GM19023 (cell line): Measurements from ENCODE around the gene USP48.
"Not testable (repeated sequence)": the region's sequence is repeated elsewhere in the genome, so short reads cannot be mapped to it uniquely, and the experiment has no call there.

ENCODE experiments used
- ATAC-seq: cut with Tn5 transposase; IDR thresholded peaks from one replicate; pipeline ENCODE4 v1.9.1; 2021; ENCODE audit warnings: mild to moderate bottlenecking, moderate library complexity; ENCODE audit not compliant: unreplicated experiment

USP48 gene

DNA sequence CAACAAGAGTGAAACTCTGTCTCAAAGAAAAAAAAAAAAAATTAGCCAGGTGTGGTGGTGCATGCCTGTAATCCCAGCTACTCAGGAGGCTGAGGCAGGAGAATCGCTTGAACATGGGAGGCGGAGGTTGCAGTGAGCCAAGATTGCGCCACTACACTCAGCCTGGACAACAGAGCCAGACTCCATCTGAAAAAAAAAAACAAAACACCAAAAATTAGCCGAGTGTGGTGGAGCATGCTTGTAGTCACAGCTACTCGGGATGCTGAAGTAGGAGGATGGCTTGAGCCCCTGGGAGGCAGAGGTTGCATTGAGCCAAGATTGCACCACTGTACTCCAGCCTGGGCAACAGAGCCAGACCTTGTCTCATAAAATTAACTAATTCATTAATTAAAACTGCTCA is 6.0 kb downstream of the USP48 start:
- ATAC-seq, result not testable (repeated sequence)

DNA sequence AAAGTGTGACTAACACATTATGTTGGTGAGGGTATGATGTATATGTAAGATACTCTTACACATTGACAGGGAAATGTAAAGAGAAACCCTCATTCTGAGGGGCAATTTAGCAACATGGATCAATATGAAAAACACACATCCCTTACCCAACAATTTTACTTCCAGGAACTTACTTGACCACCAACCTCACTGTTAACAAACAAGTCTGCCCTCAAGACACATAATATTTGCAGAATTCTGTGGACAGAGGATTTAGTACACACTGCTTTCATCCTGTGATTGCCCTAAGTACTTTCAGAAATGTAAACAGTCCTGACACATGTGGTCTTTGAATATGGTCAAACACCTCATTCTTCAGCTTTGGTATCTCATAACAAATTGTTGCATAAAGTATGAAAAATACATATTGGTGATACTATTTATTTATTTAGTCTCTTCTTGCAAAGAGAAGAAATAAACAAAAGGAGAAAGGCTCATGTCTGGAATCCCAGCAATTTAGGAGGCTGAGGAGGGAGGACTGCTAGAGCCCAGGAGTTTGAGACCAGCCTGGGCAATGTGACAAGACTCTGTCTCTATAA is 6.9 kb downstream of the USP48 start:
- ATAC-seq, result no peak

DNA sequence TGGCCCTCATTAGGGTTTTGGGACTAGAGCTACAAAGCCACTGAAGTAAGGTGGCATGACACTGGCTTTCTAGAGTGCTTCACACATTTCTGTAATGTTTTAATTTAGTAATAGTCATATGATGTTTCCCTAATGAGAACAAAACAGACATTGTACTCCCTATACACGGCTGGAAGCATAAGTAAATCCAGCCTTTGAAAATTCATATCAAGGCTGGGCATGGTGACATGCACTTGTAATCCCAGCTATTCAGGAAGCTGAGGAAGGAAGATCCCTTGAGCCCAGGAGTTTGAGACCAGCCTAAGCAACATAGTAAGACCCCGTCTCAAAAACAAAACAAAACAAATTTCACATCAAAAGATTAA is 7.4 kb downstream of the USP48 start:
- ATAC-seq, result no peak

DNA sequence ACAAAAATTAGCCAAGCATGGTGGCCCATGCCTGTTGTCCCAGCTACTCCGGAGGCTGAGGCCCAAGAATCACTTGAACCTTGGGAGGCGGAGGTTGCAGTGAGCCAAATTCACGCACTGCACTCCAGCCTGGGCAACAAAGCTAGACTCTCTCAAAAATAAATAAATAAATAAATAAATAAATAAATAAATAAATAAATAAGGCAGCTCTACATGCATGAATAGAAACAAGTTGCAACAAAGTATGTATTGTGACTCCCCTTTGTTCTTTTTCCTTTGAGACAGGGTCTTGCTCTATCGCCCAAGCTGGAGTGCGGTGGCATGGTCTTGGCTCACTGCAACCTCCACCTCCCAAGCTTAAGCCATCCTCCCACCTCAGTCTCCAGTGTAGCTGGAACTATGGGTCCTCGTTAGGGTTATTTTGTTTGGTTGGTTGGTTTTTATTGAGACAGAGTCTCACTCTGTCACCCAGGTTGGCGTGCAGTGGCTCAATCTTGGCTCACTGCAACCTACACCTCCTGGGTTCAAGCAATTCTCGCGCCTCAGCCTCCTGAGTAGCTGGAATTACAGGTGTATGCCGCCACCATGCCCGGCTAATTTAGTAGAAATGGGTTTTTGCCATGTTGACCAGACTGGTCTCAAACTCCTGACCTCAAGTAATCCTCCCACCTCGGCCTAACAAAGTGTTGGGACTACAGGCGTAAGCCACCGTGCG is 8.0 kb downstream of the USP48 start:
- ATAC-seq, result no peak

DNA sequence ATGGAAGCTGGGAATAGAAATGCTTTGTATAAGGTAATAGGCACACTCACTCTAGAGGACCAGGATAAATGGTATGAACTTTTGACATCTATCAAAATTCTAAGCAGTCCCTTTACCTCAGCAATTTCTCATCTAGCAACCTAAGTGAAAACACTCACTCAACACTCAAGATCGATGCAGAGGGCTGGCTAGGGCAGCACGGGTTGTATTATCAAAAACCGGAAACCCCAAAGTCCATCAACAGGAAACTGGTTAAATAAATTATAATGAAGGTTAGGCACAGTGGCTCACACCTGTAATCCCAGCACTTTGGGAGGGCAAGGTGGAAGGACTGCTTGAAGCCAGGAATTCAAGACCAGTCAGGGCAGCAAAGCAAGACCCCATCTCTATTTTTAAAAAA is 9.4 kb downstream of the USP48 start:
- no peak for ATAC-seq

DNA sequence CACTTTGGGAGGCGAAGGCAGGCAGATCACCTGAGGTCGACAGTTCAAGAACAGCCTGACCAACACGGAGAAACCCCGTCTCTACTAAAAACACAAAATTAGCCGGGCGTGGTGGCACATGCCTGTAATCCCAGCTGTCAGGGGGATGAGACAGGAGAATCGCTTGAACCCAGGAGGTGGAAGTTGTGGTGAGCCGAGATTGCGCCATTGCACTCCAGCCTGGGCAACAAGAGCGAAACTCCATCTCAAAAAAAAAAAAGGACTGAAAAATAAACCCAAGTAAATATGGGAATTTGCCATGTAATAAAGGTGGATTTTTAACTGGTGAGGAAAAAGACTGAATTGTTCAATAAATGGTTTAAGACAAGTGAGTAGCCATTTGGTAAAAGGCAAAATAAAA is 11.3 kb downstream of the USP48 start:
- ATAC-seq, result not testable (repeated sequence)

DNA sequence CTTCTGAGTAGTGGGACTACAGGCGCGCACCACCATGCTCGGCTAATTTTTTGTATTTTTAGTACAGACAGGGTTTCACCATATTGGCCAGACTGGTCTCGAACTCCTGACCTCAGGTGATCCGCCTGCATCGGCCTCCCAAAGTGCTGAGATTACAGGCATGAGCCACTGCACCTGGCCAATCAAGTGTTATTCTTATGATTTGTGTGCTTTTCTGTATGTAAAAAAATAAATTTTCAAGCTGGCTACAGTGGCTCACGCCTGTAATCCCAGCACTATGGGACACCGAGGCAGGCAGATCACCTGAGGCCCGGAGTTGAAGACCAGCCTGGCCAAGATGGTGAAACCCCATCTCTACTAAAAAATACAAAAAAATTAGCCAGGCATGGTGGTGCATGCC is 12.3 kb downstream of the USP48 start:
- not testable (repeated sequence) for ATAC-seq

DNA sequence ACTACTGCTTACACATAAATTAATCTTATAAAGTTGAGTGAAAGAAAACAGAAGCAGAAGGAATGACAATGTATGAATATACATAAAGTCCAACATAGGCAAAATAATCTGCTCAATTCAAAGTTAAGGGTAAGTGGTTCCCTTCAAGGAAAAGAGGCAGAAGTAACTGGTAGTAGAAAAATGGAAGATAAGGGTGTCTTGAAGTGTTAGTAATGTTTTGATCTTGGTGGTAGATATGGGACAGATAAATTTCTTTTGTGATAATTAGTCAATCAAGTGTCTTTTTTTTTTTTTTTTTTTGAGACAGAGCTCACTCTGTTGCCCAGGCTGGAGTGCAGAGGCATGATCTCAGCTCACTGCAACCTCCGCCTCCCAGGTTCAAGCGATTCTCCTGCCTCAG is 12.7 kb downstream of the USP48 start:
- no peak for ATAC-seq

DNA sequence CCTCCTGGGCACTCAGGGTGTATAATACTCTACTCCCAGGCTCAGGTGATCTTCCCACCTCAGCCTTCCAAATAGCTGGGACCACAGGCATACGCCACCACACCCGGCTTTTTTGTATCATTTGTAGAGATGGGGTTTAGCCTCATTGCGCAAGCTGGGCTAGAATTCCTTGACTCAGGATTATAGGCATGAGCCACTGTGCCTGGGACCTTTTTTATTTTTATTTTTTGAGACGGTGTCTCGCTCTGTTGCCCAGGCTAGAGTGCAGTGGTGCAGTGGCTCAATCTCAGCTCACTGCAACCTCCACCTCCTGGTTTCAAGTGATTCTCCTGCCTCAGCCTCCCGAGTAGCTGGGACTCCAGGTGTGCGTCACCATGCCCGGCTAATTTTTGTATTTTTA is 15.8 kb downstream of the USP48 start:
- ATAC-seq, result not testable (repeated sequence)

DNA sequence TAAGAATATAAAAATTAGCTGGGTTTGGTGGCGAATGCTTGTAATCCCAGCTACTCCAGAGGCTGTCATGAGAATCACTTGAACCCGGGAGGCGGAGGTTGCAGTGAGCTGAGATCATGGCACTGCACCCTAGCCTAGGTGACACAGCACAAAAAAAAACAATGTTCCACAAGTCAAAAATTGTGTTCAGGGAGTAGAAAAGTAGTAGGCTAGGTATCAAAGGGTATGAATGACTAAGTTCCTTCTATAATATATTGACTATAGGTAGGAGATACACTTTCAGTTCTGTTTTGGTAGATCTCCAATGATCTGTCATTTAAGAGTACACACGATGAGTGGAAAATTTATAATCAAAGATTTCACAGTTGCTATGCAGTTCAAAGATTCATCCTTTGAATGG is 16.7 kb downstream of the USP48 start:
- ATAC-seq, result no peak

DNA sequence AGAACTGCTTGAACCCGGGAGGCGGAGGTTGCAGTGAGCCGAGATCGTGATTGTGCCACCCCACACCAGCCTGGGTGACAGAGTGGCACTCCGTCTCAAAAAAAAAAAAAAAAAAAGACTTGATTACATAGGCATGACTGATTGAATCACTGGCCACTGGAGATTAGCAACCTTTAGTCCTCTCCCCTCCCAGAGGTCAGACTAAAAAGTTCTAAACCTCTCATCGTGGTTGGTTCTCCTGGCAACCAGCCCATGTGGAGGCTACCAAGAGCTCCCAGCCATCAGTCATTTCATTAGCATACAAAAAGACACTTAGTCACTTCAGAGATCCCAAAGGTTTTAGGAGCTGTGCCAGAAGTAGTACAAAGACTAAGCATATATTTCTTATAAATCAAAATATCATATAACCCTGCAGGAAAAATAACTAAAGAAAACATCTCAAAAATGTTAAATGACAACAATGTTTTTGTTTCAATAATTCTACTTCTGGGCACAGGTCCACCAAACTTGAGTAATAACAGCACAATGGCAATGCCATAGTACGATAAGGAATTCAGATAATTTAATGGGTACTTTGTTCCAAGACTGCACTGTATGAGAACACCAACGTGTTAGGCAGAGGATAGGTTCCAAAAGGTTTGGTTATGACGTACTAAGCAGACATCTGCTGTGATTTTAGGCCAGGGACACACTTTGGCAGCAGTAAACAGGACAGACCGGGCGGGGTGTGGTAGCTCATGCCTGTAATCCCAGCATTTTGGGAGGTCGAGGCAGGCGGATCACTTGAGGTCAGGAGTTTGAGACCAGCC is 18.1 kb downstream of the USP48 start:
- no peak for ATAC-seq

DNA sequence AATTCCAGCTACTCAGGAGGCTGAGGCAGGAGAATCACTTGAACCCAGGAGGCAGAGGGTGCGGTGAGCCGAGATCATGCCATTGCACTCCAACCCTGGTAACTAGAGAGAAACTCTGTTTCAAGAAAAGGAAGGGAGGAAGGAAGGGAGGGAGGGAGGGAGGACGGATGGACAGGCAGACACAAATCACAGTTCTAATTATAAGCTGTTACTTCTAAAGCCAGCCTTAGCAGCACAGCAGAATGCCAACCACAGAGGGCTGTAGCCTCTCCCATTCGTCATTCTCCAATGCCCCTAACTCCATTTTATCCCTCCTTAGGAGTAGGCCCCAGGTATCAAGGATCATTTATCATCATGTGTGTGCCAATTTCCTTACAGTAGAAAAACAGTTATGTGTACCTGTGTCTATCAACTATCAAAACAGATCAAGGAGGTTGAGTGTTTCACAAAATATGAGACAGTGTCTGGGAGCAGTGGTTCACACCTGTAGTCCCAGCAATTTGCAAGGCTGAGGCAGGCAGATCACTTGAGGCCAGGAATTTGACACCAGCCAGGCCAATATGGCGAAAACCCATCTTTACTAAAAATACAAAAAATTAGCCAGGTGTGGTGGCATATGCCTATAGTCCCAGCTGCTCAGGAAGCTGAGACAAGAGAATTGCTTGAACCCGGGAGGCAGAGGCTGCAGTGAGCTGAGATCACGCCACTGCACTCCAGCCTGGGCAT is 19.1 kb downstream of the USP48 start:
- no peak for ATAC-seq

DNA sequence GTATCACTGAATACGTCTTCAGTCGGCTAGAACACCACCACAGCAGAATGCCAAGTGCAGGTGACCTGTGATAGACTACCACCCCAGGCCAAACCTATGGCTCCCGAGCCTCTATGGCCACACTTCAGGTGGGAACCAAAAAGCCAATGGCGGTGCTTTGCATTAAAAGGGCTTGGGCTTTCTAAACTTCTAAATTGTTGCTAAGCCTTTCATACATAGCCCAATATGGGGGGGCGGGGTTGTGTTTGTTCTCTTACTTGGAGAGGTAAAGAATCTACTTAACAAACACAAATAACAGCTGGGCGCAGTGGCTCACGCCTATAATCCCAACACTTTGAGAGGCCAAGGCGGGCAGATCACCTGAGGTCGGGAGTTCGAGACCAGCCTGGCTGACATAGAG is 19.7 kb downstream of the USP48 start:
- ATAC-seq, result no peak

DNA sequence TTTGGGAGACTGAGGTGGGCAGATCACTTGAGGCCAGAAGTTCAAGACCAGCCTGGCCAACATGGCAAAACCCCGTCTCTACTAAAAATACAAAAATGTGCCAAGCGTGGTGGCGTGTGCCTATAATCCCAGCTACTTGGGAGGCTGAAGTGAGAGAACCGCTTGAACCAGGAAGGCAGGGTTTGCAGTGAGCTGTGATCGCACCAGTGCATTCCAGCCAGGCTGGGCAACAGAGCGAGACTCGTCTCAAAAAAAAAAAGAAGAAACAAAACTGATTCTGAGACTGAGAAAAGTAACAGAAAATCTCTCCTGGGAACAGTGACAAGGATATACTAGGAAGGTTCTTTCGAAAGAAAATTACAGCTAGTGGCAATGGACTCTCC is 20.9 kb downstream of the USP48 start:
- ATAC-seq, result no peak

DNA sequence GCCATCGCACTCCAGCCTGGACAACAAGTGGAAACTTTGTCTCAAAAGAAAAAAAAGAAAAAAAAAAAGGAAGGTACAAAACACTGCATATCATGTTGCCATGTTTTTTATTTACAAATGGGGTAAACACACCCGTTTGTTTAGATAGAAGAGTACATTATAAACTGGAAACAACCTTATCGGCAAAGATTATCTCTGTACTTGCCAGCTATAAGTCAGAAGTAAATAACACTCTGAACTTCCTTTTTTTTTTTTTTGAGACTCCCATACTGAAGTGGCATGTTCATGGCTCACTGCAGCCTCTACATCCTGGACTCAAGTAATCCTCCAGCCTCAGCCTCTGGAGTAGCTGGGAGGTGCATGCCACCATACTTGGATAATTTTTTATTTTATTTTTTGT is 21.9 kb downstream of the USP48 start:
- ATAC-seq, result no peak

DNA sequence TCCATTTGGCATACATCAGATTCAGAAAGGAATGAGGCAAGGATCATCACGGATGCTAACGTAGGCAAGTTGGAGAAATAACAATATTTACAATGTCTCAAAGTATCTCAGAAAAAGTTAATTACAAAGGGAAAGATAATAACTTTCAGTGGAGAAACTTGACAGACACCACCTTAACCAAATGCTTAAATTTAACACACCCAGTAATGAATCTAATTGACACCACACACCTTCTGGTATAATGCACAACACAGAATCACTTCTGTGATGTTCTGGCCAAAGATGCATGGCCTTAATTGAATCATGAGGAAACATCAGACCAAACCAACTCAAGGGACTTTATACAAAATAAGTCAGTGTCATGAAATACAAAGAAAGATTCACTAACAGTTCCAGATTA is 23.1 kb downstream of the USP48 start:
- no peak for ATAC-seq

DNA sequence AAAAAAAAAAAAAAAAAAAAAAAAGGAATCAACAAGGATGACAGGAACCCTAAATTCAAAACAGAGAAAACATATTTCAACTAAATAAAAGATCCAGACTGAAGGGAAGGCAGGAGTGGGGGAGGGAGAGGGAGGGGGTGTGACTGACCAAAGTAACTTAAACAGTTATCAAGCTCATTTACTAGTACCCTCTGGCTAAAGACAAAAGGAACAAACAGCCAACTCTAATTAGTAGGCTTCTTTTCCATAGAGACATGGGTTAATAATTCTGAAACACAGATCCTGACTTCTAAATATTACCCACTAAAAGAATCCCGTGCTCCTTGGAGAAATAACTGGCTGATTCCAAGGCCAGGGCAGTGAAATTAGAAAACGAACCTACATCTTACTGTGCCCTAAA is 23.8 kb downstream of the USP48 start:
- no peak for ATAC-seq

DNA sequence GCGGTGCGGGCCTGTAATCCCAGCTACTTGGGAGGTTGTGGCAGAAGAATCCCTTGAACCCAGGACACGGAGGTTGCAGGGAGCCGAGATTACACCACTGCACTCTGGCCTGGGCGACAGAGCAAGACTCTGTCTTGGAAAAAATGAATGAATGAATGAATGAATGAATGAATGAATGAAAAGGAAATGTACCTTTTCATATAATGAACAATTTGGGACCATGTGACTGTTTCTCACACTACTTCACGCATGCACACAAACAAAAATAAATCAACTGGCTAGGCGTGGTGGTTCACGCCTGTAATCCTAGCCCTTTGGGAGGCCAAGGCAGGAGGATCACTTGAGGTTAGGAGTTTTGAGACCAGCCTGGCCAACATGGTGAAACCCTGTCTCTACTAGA is 24.3 kb downstream of the USP48 start:
- no peak for ATAC-seq

DNA sequence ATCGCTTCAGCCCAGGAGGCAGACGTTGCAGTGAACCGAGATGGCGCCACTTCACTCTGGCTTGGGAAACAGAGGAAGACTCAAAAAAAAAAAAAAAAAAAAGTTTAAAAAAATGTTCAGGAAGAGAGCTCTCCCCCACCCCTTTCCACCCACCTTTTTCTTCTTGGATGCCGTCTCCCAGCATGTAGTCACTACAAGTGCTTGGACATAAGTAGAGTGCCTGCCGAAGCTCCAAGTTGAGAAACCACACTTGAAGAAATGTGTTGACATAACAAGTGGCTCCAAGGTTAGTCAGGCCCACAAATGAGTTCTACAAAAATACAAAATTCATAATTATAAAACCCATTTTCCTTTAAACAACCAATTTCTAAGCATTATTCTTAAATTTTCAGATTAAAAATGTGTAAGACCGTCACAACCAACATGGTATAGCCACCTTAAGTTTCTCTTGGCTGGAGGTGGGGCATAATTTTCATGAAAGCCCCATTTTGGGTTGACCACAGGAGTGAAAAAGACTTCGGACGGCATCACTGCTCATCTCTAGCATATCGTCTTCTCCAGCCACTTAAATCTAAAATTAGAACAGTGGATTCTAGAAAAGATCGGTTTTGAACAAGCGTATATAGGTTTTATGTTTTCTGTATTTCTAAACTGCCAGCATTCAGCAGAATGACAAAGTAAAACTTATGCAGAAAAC is 26.4 kb downstream of the USP48 start:
- no peak for ATAC-seq

DNA sequence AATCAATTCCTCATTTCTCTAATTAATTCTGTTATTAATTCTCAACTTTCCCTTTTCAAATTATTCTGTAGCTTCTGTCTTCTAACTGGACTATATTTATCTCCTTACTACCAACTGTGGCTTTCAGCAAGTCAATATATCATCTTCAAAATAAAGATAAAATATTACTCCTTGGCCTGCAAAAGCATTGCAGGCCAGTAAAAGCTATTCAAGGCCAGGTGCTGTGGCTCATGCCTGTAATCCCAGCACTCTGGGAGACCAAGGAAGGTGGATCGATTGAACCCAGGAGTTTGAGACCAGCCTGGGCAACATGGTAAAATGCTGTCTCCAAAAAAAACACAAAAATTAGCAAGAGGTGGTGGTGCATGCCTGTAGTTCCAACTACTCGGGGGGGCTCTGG is 27.9 kb downstream of the USP48 start:
- ATAC-seq, result no peak

DNA sequence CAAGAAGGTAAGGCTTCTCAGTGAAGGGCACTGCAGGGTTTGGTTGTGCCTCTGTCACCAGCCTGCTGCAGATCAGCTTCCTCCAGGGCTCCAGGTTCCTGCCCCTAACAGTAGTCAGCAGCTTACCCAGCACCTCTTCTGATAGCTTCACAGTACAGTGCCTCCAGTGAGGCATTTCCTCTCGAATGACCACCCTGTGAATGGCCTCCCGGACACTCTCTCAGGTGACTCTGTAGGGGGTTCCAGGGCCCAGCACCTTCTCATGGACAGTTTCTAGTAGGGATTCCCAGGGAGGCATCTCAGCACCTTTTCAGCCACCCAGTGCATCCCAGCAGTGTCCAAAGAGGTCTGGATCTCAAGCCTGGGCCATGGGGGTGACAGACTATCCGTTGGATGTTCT is 28.4 kb downstream of the USP48 start:
- ATAC-seq, result no peak
